Left cardiac atrium (tissue), 4 donors: ENCODE measurements around the gene AIRE. TPM values are rescaled to one million over a fixed set of nuclear protein-coding genes. Genes with fewer than 3 reads are reported as not detected.

ENCODE experiments used
- ATAC-seq, 2 donors: fragments of 200-7000 bp; cut with Tn5 transposase; one replicate each; pipeline ENCODE4 v1.9.1; 2020; ENCODE audit warnings: mild to moderate bottlenecking in 2 of 2, moderate library complexity in 2 of 2
- DNase-seq: peaks from one replicate; pipeline ENCODE4 v3.0.0-alpha.2; 2020
- intact Hi-C, 2 donors: fragments of 100-400 bp; cut with DNase I; formaldehyde crosslinking; loops; one replicate each; pipeline versions ENCODE4 v1.14.1 to v1.15.1; 2022 to 2023
- total RNA-seq, 2 donors: library from RNA; stranded (reverse); fragmentation: NEBNext Ultra II Directional; extraction: Animal tissue kit (Norgen Biotek cat#: 25700); gene quantifications; one replicate each; pipeline ENCODE4 v1.2.1, GENCODE V29; 2021
- donor health status: DM: no; HTN: yes; CAD: no.
- donor health status: DM: no; HTN: yes; CAD: no; lungs with severe emphysema.
- donor health status: DM: yes; HTN: yes; CAD: no.
- donor health status: Dilated cardiomyopathy.

Gene AIRE
- total RNA-seq, 2 donors from 2014 or later, result 0.08 TPM; not detected in 1

DNA sequence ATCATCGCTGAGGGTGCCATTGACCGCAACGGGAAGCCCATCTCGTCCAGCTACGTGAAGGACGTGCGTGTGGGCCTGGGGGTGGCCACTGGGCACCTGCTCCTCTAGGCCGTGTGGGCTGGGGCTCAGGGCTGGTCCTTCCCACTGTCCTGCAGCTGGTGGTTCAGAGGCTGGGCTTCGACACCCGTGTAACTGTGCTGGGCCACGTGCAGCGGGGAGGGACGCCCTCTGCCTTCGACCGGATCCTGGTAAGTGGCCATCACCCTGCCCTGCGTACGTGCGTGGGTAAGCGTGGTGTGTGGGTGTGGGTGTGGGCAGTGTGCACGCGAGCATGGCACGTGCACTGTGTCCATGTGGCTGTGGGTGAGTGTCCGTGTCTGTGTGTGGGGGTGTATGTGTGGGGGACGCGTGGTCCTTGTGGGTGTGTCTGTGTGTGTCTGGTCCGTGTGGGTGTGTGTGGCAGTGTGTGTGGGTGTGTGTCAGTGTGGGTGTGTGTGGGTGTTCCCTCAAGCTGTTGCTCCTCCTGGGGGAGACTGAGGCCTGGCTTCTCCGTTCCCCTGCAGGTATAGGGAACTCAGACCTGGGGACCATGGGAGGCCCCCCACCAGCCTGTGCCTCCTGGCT, 30.7 kb downstream of the AIRE start:
- DNase-seq (no peak), ATAC-seq (no peak)
- intact Hi-C loops, result no loop called here

DNA sequence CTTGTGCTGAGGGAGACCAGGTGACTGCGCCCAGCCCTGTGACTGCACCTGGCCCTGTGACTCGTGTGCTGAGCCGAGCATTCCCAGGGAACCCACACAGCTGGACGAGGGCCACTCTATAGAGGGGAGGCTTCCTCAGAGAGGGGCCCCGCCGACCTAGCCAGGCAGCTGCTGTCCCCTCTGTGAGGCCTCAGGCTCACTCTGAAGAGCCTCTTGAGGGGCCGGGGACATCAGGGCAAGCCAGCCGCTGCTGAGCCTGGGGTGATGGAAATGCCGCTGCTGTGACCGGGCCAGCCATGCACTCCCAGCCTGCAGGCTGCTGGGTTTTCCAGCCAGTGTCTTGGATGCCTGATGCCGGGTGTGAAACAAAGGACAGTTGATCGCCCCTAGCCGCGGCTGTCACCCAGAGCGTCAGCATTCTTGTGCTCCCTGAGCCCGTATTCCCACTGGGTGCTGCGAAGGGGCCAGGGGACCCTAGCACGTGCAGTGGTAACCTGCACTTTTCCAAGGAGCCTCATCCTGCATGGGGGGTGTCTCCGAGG, 31.6 kb downstream of the AIRE start:
- ATAC-seq (no peak), DNase-seq (no peak)
- intact Hi-C loops, result no loop called here

DNA sequence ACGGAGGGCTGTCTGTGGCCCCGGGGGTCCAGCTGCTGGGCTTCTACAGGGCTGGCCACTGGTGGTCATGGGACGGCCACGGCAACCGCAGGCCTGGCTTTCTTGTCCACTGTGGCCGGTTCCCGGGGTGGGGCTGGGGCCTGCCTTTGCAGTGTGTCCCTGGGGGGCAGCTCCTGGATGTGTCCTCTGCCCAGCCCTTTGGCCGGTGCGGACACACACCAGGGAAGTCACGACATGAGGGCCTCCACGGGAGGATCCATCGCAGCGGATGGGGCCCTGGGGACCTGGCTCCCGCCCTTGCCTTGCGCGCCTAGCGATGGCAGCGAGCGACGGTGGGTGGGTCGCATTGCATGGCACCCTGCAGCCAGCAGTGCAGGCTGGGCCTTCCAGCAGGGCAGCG, 32.2 kb downstream of the AIRE start:
- no peak for DNase-seq
- ATAC-seq, result no peak
- intact Hi-C loops, result no loop called here

DNA sequence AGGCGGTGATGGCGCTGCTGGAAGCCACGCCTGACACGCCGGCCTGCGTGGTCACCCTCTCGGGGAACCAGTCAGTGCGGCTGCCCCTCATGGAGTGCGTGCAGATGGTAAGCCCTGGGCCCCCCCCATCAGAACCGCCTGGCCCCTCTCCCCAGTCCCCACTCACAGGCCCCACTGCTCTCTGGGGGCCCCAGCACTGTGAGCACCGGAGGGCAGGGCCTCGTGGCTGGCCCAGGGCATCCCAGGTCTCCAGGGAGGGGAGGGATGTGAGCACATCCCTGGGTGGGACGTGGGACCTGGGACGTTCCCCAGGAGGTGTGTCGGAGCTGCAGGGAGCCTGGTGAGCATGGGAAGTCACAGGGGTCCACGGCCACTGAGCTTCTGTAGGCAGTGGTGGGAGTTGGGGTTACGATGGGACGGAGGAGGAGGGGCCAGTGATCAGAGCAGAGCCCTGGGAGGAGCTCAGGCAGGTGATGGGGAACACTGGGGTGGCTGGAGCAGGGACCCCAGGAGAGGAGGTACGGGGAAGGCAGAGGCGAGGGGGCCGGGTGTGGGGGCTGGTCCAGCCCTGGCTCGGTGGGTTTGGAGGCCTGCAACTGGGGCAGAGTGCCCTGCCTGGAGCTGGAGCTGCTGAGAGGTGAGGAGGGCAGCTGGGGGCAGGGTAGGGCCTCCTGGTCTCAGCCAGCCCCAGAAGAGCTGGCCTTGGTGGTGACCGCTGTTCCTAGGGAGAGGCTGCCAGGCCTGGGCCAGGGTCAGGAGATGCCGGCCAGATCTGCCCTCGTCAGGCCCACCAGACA, 33.0 kb downstream of the AIRE start:
- no peak for ATAC-seq
- DNase-seq, result no peak
- intact Hi-C loops, result no loop called here

DNA sequence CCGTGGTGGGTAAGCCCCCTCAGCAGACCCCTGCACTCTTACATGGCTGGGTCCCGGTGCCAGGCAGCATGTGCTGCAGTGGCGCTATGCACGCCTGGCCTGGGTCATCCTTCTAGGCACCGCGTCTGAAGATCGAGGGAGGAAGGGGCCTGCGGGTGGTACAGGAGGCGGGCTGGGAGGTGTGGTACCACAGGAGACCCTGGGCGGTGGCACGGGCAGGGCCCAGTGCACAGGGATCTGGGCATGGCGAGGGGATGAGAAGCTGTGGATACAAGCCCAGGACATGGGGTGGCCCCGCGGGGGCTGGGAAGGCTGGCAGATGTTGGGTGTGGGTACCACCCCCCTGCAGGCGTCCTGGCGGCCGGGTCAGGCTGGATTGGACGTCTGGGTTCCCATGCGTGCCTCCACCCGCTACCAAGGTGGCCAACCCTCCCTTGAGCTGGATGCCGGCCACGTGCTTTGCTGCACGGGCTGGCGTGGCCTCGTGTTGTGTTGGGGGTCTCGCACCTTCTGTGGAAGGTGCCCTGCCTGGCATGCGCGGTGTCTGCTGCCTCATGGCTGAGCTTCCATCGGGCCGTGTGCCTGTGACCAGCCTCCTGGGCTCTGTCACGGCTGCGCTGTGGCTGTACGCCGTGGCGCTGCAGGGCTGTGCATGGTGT, 33.9 kb downstream of the AIRE start:
- intact Hi-C loops, result no loop called here
- ATAC-seq (no peak), DNase-seq (no peak)

DNA sequence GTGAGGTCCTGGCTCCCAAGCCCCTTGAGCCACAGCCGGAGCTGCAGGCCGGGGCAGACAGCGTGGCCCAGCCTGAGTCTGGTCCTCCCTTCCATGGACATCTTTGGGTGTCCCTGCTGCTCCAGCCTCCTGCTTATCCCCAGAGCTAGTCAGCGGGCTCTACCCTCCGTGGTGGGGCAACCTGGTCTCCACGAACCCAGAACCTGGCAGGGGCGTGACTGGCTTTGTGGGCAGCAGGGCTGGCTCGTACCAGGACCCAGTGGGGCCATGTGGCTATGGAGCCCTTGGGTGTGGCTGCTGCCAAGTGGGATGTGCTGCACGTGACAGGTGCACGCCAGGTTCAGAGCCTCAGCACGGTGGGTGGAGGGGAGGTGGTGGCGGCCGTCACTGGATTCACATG, 35.2 kb downstream of the AIRE start:
- intact Hi-C loops, result no loop called here

GRCh38 chr21:44321846-44322450, 36.3 kb downstream of the AIRE start:
- no peak for ATAC-seq
- no peak for DNase-seq
- intact Hi-C loops, result no loop called here

More for the DNA sequence above, 35.2 kb downstream of the AIRE start:
- ATAC-seq (no peak), DNase-seq (no peak)

DNA sequence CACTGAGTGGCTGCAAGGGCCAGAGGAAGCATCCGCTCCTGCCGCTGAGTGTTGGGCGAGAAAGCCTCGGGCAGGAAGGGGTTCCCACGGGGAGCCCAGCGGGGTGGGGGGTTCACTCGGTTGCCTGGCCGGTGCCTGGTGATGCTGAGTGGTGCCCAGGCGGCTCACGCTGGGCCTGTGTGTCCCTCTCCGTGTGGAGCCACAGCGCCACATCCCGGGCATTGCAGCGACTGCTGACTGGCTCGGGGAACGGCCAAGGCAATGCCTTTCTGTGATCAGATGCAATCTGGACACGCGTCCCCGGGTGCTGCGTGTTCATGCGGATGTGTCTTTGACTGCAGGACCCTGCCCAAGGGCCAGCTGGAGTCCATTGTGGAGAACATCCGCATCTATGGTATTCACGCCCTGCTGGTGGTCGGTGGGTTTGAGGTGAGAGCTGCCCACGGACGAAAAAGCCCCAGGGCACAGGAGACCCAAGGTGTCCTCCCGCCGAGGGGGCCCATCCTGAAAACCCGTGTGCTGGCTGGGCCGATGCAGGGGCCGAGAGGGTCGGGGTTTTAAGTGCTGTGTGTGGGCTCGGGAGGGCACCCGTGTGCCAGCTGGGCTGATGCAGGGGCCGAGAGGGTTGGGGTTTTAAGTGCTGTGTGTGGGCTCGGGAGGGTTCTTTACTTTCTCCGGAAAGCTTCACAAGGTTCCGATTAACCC, 37.1 kb downstream of the AIRE start:
- ATAC-seq (no peak), DNase-seq (no peak)
- intact Hi-C loops, result no loop called here

DNA sequence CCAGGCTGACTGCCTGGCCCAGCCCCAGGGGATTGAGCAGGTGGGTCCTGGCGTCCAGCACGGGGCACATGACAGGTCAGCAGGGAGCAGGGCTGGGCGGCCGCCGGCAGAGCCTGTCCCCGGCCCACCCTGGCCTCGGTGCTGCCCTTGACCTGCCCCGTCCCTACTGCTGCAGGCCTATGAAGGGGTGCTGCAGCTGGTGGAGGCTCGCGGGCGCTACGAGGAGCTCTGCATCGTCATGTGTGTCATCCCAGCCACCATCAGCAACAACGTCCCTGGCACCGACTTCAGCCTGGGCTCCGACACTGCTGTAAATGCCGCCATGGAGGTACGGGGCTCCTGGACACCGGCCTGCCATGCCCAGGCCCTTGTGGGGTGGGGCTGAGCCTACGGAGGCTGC, 37.9 kb downstream of the AIRE start:
- DNase-seq (no peak), ATAC-seq (no peak)
- intact Hi-C loops, result no loop called here

DNA sequence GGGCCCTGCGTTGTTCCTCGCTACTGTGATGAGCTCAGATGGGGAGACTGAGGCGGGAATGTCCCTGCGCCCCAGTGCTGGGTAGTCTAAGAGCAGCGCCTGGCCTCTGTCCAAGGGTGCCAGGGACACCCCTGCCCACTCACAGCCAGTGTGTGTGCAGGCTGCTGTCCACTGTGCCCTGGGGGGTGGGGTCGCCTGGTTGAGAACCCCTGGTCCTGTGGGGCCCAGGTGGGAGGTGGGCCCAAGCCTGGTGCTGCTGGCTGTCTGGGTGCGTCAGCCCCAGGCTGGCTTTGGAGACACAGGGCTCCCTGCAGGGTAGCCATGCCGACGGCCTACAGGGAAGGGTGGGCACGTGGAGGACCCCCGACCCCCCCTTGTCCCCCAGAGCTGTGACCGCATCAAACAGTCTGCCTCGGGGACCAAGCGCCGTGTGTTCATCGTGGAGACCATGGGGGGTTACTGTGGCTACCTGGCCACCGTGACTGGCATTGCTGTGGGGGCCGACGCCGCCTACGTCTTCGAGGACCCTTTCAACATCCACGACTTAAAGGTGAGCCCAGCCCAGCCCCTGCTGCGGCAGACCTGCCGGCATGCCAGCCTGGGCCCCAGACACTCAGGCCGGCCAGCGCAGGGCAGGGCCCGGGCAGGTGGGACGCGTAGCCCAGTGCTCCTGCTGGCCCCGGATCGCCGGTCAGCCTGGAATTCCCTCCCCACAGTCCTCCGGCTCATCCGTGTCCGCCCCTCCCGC, 38.6 kb downstream of the AIRE start:
- no peak for DNase-seq
- ATAC-seq, result no peak
- intact Hi-C loops, result no loop called here

- intact Hi-C loops, result no loop called here
- DNase-seq, result no peak
- ATAC-seq, result no peak
Measured at GRCh38 chr21:44324854-44325107, 39.1 kb downstream of the AIRE start.

DNA sequence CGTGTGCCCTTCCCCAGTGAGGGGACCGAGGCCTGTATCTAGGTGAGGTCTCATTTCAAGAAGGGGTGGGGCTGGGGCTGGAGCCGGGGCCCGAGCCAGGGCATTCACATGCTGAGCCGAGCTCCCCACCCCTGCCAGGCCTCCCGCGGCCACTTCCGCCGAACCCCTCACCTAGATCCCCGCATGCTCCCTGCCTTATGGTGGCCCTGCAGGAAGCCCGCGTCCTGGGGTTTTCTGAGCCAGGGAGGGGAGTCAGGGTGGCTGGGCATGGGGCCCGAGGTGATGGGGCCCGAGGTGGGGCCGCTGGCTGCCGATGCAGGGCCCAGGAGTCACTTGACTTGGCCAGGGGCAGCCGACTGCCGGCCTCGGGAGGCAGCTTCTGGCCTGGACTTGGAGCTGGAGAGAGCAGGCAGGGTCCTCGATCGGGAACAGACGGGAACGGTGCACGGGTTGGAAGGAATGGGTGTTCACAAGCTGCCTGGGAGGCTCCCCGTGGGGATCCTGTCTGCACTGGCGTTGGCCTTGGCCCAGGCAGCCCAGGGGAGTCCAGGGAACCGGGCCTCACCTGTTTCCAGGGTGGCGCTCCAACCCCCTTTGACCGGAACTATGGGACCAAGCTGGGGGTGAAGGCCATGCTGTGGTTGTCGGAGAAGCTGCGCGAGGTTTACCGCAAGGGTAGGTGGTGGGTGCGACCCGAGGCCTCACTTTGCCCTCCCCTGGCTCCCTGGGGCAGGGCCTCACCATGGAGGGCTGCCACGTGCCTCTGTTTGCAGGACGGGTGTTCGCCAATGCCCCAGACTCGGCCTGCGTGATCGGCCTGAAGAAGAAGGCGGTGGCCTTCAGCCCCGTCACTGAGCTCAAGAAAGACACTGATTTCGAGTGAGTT, 40.0 kb downstream of the AIRE start:
- intact Hi-C loops, result no loop called here
- no peak for DNase-seq
- peak in 1 of 2 donors; percentile 7 for ATAC-seq

DNA sequence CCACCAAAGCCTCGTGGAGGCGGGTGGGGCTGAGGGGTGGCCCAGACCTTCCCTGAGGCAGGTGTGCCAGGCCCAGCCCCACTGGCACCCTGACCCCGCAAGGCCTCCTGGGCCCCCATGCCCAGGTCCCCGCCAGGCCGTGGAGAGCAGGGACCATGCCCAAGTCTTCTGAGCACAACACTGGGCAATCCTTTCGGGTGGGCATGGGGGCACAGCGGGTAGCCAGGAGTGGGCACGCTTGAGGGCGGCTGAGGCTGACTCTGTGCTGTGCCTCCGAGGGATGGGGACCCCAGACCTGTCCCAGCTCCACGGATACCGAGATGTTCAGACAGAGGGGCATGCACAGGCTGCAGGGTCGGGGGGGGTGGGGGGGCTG, 40.6 kb downstream of the AIRE start:
- no peak for DNase-seq
- intact Hi-C loops, result no loop called here
- no peak for ATAC-seq

GRCh38 chr21:44326716-44327602, 41.3 kb downstream of the AIRE start:
- DNase-seq, result no peak
- no peak for ATAC-seq
- intact Hi-C loops, result no loop called here

DNA sequence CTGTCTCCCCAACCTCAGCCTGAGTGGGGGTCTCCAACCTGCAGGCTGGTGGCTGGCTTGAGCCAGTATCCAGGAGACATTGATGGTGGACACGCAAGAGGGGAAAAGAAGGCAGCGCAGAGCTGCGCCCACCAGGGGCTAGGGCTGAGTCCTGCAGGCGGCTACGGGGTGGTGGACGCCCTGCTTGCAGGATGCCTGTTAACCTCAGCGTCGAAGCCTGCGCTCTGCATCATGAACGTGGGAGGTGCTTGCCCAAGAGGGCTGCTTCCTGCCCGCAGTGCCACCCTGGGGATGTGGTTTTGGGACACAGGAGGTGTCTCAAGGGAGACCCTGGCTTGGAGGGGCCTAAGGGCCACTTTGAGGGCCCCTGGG, 41.9 kb downstream of the AIRE start:
- no peak for ATAC-seq

GRCh38 chr21:44328242-44328895, 42.7 kb downstream of the AIRE start:
- ATAC-seq, result no peak
- intact Hi-C loops, result no loop called here
- no peak for DNase-seq

More for the DNA sequence above, 41.9 kb downstream of the AIRE start:
- DNase-seq, result no peak
- intact Hi-C loops, result no loop called here
